Osteoblast (primary cell): ENCODE measurements around the gene CNTRL. TPM values are rescaled to one million over a fixed set of nuclear protein-coding genes. Genes with fewer than 3 reads are reported as not detected.

Source experiments
- DNase-seq: peaks from one replicate; pipeline ENCODE4 v3.0.0; 2011; ENCODE audit warnings: low spot score, mixed read lengths; ENCODE audit not compliant: insufficient read length; ENCODE audit errors: missing footprints
- H2AFZ ChIP-seq: 2 replicates; pipeline ENCODE4 v1.6.0; 2011; ENCODE audit warnings: mild to moderate bottlenecking, low read length
- H3K27ac ChIP-seq: 2 replicates; pipeline ENCODE4 v1.5.1; 2011; ENCODE audit warnings: mild to moderate bottlenecking, low read depth, low read length, moderate library complexity
- H3K27me3 ChIP-seq: 2 replicates; pipeline ENCODE4 v1.6.0; 2012; ENCODE audit warnings: mild to moderate bottlenecking, control low read depth, inconsistent platforms, low read length, moderate library complexity; ENCODE audit not compliant: insufficient read depth
- H3K36me3 ChIP-seq: 2 replicates; pipeline ENCODE4 v1.5.1; 2011; ENCODE audit warnings: mild to moderate bottlenecking, low read length, control low read depth, moderate library complexity; ENCODE audit not compliant: insufficient read depth
- H3K4me1 ChIP-seq: 2 replicates; pipeline ENCODE4 v1.5.1; 2011; ENCODE audit warnings: mild to moderate bottlenecking, low read length, control low read depth, moderate library complexity; ENCODE audit not compliant: insufficient read depth
- H3K4me2 ChIP-seq: 2 replicates; pipeline ENCODE4 v1.6.0; 2011; ENCODE audit warnings: mild to moderate bottlenecking, low read length; ENCODE audit not compliant: insufficient read depth
- H3K4me3 ChIP-seq: fragments of 200-600 bp; sonication (generic); 3 replicates; pipeline ENCODE4 v1.5.1; 2012; ENCODE audit warnings: mild to moderate bottlenecking, low read length, inconsistent platforms; ENCODE audit not compliant: insufficient read depth
- H3K79me2 ChIP-seq: 2 replicates; pipeline ENCODE4 v1.6.0; 2012; ENCODE audit warnings: mild to moderate bottlenecking, low read length, control low read depth, inconsistent platforms; ENCODE audit not compliant: insufficient read depth
- H3K9me3 ChIP-seq: 2 replicates; pipeline ENCODE4 v1.5.1; 2011; ENCODE audit warnings: low read depth, low read length, control low read depth
- H4K20me1 ChIP-seq: 2 replicates; pipeline ENCODE4 v1.6.0; 2012; ENCODE audit warnings: mild to moderate bottlenecking, low read length, control low read depth; ENCODE audit not compliant: insufficient read depth
- total RNA-seq: library from RNA; depleted of rRNA; stranded (reverse); fragments of >200 nt; gene quantifications from 2 replicates; pipeline ENCODE4 v1.2.3, GENCODE V29; 2012
- TF ChIP-seq, protein P1 (sequence below): IDR thresholded peaks from 2 replicates; pipeline ENCODE4 v1.5.1; 2011; ENCODE audit warnings: mild to moderate bottlenecking, low read depth, low read length, moderate library complexity; ENCODE audit errors: extremely low read depth

CNTRL gene
- total RNA-seq, 1 donor, result 8.7 TPM

DNA sequence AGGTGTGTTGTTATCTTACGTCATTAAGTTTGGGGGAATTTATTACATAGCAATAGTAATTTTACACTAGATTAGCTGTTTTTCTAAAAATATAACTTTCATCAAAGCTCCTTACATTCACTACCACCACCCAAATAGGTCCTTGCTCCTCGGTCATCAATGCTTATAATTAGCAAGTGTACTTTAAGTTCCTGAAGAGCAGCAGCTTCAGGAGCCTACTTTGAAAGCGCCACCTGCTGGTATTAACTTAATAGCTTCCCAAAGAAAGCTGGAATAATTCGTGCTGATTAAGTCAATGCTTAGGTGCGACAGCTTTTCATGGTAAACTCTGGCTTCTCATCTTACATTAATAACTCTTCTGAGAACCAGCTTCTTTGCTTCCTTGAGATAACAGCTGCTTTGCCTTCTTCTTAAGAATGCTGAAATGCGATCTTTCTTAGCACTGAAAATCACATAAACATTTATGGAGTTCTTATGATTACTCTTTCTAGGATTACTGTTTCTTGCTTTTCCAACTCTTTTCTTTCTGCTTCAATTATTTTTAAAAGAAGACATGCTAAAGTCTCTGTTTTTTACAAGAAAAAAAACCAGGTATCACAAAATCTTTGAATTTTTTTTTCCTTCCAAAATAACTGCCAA lies 14.6 kb upstream of the CNTRL start:
- H3K4me3 ChIP-seq, result peak overlapping the region; percentile 32
- no peaks in the 10 kb centered on the region for H3K36me3 ChIP-seq
- peak overlapping the region; percentile 52 for H2AFZ ChIP-seq
- no peaks in the 10 kb centered on the region for H3K79me2 ChIP-seq
- H3K4me2 ChIP-seq, result peak overlapping the region; percentile 37
- peak; percentile 46 for DNase-seq
- TF ChIP-seq, protein P1, sequence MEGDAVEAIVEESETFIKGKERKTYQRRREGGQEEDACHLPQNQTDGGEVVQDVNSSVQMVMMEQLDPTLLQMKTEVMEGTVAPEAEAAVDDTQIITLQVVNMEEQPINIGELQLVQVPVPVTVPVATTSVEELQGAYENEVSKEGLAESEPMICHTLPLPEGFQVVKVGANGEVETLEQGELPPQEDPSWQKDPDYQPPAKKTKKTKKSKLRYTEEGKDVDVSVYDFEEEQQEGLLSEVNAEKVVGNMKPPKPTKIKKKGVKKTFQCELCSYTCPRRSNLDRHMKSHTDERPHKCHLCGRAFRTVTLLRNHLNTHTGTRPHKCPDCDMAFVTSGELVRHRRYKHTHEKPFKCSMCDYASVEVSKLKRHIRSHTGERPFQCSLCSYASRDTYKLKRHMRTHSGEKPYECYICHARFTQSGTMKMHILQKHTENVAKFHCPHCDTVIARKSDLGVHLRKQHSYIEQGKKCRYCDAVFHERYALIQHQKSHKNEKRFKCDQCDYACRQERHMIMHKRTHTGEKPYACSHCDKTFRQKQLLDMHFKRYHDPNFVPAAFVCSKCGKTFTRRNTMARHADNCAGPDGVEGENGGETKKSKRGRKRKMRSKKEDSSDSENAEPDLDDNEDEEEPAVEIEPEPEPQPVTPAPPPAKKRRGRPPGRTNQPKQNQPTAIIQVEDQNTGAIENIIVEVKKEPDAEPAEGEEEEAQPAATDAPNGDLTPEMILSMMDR, result peak; percentile 85
- no peaks in the 10 kb centered on the region for H3K4me1 ChIP-seq
- H3K9me3 ChIP-seq, result no peaks in the 10 kb centered on the region
- H3K27ac ChIP-seq, result no peak overlapping the region
- no peaks in the 10 kb centered on the region for H4K20me1 ChIP-seq
- no peaks in the 10 kb centered on the region for H3K27me3 ChIP-seq

DNA sequence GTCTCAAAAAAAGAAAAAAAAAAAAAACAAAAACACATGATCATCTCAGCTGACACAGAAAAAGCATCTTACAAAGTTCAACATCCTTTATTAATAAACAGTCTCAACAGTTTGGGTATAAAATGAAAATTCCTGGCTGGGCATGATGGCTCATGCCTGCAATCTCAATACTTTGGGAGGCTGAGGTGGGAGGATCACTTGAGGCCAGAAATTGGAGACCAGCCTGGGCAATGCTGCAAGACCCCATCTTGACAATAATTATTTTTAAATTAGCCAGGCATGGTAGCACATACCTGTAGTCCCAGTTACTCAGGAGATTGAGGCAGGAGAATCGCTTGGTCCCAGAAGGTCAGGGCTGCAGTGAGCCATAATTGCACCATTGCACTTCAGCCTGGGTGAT lies 7.9 kb upstream of the CNTRL start:
- Histone ChIP-seq H4K20me1 (no peaks in the 10 kb centered on the region), H3K27me3 (no peaks in the 10 kb centered on the region), H3K9me3 (no peaks in the 10 kb centered on the region), H3K4me2 (no peak overlapping the region), H2AFZ (no peak overlapping the region), H3K27ac (no peak overlapping the region), H3K4me1 (no peaks in the 10 kb centered on the region), H3K36me3 (no peaks in the 10 kb centered on the region), H3K4me3 (no peak overlapping the region), H3K79me2 (no peaks in the 10 kb centered on the region)
- no peak for DNase-seq
- TF ChIP-seq, protein P1, result no peak

DNA sequence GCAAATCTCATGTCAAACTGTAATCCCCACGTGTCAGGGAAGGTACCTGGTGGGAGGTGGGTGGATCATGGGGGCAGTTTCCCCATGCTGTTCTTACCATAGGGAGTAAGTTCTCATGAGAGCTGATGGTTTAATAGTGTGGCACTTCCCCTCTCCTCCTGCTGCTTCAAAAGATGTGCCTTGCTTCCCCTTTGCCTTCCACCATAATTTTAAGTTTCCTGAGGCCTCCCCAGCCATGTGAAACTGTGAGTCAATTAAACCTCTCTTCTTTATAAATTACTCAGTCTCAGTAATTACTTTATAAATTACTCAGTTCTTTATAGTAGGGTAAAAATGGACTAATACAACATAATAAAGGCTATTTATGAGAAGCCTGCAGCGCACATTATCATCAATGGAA lies 7.1 kb upstream of the CNTRL start:
- Histone ChIP-seq H3K27me3 (no peaks in the 10 kb centered on the region), H3K27ac (no peak overlapping the region), H3K4me3 (no peak overlapping the region), H3K4me1 (peaks cover 4% of the 10 kb centered on the region), H4K20me1 (no peaks in the 10 kb centered on the region), H3K36me3 (no peaks in the 10 kb centered on the region), H3K4me2 (no peak overlapping the region), H3K79me2 (no peaks in the 10 kb centered on the region), H2AFZ (no peak overlapping the region), H3K9me3 (no peaks in the 10 kb centered on the region)
- DNase-seq, result no peak
- TF ChIP-seq, protein P1, result no peak

DNA sequence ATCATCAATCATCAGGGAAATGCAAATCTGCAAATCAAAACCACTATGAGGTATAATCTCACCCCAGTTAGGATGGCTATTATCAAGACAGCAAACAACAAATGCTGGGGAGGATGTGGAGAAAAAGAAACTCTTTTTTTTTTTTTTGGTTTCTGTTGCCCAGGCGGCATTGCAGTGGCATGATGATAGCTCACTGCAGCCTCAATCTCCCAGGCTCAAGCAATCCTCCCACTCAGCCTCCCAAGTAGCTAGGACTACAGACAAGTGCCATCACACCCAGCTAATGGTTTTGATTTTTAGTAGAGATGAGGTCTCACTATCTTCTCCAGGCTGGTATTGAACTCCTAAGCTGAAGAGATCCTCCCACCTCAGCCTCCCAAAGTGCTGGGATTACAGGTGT lies 5.4 kb upstream of the CNTRL start:
- Histone ChIP-seq H4K20me1 (no peaks in the 10 kb centered on the region), H3K4me1 (peaks cover 22% of the 10 kb centered on the region), H3K4me3 (no peak overlapping the region), H3K27ac (no peak overlapping the region), H3K9me3 (no peaks in the 10 kb centered on the region), H3K36me3 (no peaks in the 10 kb centered on the region), H3K27me3 (no peaks in the 10 kb centered on the region), H3K4me2 (no peak overlapping the region), H3K79me2 (no peaks in the 10 kb centered on the region), H2AFZ (no peak overlapping the region)
- TF ChIP-seq, protein P1, result no peak
- DNase-seq, result no peak
